ENCODE data around the gene ZP4.
"Not testable (repeated sequence)": the region's sequence is repeated elsewhere in the genome, so short reads cannot be mapped to it uniquely, and the experiment has no call there.

Gene ZP4

DNA sequence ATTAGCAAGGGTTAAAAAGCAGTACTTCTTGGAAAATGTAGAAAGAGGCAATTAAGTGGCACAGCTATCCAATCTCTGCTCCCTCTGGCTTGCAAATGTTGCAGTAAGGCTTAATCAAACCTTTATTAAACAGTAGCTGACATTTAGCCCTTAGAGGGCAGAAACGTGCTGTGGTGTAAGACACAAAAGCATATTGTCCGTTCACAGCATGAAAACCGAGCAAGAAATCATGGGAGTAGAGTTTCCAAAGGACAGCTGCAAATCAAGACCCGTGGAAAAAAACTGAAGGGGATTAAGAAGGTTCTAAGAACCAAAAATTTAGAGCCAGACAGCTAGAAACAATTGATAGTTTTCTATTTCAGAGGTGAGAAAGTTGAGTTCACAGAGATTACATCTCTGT lies 13.1 kb downstream of the ZP4 start:
- DNase-seq: no peak

DNA sequence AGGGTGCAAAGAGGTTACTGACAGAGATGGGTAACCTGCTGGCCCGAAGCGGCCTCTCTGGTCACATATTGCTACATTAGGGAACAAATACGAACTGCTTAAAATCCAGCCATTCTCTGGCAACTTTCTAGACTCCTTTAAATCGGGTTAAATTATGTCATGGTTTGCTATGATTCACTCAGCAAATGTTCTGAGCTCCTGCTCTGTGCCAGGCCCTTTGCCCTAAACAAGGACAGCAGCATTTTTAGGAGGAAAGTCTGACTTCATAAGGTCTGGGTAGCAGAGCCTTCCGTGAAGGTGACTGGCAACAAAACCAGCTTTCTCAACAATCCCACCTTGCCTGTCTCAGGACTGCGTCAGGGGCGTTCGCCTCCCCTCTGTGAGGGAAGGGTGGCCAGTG lies 15.4 kb downstream of the ZP4 start:
- no peak for DNase-seq

DNA sequence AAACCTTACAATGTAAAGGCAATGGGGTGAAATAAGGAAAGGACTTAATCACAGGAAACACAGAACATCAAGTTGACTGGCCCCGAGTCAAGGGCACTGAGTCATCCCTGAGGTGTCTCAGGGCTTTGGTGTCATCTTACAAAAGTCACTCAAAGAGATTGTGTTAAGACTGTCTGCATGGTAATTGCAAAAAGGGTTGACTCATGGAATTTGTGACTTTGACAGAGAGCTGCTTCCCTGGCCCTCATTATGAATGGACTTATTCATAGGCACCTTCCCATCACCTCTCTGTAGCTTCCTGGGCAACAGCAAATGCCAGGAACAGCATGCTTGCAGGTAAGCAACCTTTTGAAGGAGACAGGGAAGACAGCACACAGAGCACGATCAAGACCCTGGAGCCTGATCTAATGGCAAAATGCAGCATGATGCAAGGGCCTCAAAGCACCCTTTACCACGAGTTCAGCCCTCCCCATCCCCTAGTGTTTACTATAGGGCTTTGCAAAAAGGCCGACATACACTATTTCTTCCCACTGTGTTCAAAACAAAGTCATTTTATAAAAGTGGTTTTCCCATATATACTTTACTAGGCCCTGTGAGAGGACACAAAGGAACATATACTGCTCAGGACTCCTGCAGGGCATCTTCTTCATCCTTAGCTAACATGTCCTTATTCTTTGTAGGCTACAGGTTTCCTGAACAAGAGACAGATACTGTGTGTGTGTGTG lies 17.1 kb downstream of the ZP4 start:
- DNase-seq: no peak

DNA sequence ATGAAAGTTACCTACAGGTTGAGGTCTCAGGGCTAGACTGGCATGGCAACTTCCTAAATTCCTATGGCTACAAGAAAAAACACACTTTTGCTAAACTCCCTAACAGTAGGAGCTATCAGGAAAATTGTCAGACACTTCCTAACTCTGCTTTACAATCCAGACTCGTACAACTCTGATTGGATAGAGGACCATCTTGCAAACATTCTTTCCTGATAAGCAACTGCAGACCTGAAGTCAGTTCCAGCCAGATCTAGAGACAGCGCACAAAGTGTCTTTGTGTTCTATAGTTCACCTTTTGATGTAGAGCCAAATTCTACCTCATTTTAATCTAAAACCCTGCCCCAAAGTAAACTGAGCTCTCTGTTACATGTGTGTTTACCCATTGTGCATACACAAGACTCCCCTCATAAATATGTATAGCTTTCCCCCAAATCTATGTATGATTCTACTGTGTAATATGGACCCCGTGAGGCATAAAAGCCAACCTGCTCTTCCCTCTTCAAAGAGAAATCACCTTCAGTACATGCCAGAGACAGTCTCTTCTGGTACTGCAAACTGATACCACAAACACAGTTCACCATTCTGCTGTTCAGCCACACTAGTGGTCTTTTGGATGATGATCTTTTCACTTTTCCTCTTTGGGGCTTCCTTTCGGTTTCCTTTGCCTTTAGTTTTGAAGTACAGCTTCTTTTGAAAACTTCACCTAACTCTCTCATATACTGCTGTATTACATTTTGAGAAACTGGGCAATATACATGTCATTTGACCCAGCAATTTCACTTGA lies 21.7 kb downstream of the ZP4 start:
- DNase-seq: no peak

DNA sequence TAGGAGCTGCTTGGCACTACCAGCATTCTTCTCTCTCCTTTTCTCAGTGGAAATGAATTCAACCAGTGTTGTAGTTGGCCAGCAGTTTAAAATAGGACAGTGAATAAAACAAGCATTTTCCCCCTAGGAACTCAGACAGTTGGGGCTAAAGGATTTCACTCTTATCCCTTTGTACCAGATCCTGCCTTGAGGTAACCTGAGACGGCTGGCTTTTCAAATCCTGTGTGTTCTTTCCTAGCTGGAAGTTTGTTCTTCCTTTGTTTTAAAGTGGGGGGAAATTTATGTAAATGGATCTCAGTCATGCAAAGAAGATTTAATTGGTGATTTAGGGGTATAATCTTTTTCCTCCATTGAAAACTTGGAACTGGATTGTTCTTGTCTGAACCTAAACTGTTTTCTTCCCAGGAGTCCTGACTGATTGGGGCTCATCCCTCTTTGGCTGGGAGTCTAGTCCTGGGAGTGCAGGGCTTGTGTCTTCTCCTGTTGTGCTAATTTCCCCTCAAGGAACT lies 23.3 kb downstream of the ZP4 start:
- DNase-seq: no peak

DNA sequence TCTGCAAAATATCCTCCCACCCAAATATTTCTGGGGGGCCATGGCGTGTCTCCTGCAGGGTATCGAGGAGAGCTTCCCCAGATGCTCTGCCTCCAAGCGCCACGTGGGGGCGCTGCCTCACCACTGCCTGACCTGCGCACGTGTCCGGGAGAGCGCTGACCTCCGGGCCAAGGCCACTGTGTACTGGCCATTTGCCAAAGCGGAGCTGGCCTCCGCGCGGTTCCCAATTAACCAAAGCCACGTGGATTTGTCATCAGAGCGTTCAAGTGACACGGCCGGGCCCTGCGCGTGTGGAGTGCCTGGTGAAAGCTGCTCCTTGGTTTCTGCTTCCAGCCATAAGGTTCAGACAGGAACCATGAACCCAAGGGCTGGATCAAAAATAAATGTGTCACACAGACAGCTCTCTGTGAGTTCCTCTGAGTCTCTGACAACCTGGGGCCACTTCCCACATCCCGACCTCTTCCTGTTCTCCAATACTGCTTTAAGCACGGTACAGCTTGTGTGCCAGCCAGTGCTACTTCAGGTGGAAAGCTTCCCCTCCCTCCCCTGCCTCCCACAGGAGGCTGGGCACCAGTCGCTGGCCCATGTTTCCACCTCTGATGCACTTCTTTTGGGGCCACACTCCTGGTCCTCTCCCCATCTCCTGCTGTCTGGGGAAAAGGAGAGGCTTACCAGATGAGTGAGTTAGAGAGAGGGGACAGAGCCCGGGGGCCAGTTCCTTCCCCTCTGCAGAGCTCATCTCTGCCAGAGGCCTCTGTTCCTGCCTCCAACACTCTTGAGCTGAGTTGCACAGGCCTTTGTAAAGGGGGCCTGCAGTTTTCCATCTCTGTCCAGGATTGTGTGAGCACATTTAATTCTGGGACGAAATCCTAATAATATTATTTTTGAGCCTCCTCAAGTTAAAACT lies 26.1 kb downstream of the ZP4 start:
- DNase-seq: peak in 50 of 51 donors; percentile 3 to 81 (median 40)

DNA sequence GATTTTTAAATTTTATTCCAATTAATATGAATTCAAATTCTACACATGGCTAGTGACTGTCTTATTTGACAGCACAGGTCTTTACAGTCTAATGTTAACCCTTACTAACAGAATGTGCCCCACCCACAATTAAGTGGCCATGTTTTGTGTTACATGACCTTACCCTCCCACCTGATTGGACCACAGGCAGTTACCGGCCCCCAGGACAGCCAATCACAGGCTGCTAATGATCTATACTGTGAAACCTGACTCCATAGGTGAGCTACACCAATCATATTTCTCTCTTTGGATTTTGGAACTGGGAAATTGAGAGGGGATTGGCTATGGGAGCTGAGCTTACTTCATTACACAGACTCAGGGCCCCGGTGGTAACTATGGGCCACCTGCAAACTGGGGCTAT lies 27.5 kb downstream of the ZP4 start:
- no peak for DNase-seq

DNA sequence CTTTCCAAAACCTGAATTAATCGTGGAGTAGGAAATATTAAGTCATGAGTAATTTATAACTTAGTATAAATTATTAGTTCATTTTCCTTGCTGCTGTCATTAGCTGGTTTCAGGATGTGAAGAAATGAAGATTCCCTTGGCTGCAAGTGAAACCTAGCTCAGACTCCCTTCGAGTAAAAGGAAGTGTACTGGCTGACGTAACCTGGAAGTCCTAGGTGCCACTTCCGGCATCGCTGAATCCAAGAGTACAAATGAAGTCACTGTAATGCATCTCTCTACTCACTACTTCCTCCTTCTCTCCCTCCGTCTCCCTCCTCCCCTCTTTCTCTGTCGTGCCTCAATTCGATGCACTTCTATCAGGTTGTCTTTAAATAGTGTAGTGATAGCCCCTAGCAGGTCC lies 28.8 kb downstream of the ZP4 start:
- no peak for DNase-seq

DNA sequence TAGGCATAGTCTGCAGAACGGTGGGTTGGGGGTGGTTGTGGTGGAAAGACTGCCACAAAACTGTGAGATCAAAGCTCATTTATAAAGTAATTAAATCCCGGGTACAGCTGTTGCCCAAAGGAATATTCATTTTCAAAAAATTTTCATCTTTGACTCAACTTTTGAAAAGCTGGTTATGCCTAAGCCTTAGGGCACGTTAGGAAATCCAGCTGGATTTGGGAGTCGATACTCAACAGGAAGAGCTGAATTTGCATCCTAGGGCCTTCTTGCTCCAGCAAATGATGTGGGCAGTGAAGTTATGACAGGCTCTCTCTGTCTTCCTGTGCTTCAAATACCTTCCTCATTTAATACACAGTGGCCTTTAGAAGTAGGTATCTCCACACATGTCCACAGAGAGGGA lies 31.7 kb downstream of the ZP4 start:
- DNase-seq: no peak

DNA sequence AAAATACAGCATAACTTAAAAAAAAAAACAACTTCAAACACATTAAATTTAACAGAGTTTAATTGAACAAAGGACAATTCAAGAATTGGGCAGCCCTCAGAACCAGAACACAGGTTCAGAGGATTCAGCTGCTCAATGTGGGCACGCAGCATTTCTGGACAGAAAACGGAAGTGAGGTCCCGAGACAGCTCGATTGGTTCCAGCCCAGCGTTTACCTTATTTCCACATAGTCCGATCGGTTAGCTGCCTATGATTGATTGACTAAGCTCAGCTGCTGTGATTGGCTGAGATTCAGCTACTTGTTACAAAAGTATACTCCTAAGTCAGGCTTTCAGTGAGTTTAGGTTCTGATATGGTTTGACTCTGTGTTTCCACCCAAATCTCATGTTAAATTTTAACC lies 33.3 kb downstream of the ZP4 start:
- no peak for DNase-seq

DNA sequence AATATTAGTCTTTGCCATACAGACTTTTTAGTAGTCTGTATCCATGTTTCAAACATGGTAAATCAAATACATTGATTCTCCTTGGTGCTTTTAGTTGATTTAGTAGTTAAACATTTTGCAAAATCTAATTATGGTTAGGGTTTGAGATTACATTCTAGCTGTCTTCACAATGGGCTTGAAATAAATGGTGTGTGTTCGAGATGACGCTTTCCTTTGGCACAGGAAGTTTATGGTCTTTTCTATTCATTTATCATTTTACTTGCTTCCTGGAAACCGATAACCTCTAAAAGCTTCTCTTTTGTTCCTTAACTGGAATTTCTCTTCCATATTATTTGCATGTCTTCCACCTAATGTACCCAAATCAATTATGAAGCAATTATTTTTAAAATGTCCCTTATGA lies 38.4 kb downstream of the ZP4 start:
- DNase-seq: no peak

DNA sequence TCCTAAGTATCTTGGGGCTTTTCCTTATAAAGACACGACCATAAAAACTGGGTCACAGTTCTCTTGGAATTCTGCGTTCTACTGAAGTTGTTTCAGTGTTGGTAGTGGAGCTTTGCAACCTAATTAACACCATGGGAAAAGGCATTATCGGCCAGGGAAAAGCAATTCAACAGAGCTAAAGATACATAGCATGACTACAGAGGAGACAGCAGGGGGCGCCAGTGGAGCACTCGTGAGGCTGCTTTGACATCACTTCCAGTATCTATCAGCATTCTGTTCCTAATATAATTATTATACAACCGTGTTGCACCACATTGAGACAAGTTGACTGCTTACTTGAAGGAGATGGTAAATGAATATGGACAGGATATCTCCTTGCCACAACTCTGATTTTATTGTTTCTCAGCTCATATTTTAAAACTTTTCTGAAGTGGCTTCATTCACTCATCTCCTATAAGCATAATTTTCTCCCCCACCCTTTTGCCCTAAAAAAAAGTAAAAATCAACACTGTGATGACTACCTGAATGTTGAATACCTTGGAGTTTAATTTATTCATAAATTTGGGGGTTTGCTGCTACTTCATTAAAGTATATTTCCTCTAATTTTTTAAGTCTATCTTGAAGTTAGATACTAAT lies 39.4 kb downstream of the ZP4 start:
- peak in 33 of 51 donors; percentile 1 to 71 (median 27) for DNase-seq

DNA sequence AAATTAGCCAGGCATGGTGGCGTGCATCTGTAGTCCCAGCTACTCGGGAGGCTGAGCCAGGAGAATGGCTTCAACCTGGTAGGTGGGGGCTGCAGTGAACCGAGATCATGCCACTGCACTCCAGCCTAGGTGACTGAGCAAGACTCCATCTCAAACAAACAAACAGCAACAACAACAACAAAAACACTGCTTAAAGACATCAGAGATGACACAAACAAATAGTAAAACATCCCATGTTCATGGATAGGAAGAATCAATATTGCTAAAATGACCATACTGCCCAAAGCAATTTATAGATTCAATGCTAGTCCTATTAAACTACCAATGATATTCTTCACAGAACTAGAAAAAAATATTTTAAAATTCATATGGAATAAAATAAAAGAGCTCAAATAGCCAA lies 47.2 kb downstream of the ZP4 start:
- not testable (repeated sequence) for DNase-seq

DNA sequence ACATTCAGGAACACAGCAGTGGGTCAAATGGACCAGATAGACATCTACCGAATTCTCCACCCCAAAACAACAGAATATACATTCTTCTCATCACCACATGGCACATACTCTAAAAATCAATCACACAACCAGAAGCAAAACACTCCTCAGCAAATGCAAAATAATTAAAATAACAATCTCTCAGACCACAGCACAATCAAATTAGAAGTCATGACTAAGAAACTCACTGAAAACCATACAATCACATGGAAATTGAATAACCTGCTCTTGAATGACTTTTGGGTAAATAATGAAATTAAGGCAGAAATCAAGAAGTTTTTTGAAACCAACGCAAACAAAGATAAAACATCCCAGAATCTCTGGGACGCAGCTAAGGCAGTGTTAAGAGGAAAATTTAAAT lies 49.2 kb downstream of the ZP4 start:
- DNase-seq: no peak

DNA sequence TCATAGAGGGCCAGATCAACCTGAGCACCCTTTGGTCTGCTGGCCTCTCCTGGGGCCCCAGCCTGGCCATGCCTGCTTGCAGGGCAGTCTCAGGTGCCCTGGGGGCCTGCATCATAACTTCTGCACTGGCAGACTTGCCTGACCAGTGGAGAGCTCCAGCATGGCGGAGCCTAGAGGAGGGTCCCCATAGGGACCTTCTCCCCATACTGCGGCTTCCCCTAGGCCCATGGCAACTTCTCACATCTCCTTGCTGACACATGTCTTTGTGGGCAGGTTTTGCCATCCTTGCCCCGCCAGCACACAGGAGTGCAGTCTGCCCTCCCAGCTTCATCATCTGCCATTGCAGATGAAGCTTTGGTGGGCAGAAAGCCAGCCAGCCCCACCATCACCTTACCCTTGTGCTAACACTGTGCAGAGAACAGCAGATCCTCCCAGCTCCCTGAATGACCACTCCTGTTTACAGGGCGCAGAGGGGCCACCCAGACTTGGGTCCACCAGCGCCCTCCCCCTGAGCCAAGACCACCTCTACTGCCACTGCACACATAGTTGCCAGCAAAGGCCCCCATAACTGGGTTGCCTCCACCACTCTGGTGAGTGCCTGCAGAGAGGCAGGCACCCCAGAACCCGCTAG lies 51.7 kb downstream of the ZP4 start:
- no peak for DNase-seq

DNA sequence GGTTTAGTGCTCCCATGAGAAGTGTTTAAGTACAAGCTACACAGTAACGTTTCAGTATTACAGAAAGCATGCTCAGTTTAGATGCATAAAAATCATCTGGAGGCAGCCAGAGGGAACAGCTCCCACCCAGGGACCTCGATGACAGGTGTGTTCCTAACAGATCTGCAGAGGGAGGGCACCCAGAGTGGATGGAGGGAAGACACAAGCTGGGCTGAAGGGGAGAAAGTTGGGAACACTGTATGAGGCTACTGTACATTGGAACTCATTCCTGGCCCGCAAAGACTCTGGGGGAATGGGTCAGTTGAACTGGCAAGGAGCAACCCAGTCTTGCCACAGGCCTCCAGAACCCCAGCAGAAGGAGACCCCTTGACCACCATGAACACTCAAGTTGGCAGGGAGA lies 52.4 kb downstream of the ZP4 start:
- no peak for DNase-seq

DNA sequence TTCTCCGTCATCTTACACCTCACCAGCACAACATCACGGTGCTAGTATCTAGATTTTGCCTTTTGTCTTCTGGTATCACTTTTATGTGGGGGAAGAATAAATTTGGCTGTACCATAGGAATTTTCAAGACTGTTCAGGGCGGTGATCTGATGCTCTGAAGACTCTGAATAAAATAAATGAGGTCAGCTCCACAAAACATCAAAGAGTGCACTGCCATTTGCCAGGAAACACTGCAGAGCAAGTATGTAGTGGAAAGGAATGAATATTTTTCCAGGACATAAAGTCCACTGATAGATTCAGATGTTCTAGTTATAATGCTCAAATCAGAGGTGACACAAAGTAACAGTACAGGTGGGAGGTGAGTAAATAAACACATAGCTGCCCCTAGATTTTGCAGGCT lies 56.3 kb downstream of the ZP4 start:
- DNase-seq: no peak

DNA sequence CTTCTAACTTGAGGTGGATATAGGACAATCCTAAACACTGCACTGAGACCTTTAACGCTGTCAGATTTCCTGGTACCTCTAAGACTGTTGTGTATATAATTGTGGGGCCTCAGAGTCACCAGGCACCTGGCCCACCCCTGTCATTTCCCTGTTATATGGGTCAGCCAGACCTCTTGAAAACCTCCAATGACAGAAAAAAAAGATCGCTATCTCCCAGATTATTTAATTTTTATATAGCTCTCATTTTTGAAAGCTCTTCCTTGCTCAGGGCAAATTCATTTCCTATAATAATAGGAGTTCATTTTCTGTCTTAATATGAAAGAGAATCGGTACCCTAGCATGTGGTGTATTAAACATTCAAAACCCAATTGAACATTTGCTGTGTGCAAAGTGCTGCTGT lies 56.7 kb downstream of the ZP4 start:
- DNase-seq: no peak

DNA sequence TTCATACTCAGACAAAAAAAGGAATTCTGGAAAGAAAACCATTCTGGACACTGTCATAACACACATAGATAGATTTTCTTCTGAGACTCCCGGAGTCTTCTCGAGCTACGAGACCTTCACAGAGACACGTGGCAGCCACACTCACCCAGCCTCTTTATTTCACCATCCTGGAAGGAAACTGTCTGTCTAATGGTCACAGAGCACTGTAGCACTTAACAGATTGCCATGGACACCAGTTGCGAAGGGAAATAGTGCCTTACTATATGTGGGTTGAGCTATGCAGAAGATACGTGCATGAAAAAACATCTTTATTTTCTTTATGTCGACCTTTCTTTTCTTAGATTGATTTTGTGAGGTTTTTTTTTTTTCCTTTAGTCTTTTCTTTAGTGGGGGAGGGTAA lies 57.9 kb downstream of the ZP4 start:
- DNase-seq: no peak
